Thyroid gland (tissue), 4 donors: ENCODE measurements around the gene MDFI.

Experiments used
- CTCF ChIP-seq, 6 experiments: fragments of 200-600 bp in 3 of 6; fragments of 450-650 bp in 3 of 6; sonication (generic) in 3 of 6; IDR thresholded peaks; one replicate each; pipeline ENCODE4 v1.5.1; 2016 to 2019; ENCODE audit warnings: antibody characterized with exemption in 6 of 6, mild to moderate bottlenecking in 2 of 6, inconsistent platforms in 1 of 6, moderate library complexity in 1 of 6
- POLR2A ChIP-seq, 2 donors: fragments of 450-650 bp; IDR thresholded peaks; one replicate each; pipeline ENCODE4 v1.6.1; 2017; ENCODE audit warnings: antibody characterized with exemption in 2 of 2, mild to moderate bottlenecking in 2 of 2, moderate library complexity in 1 of 2

GRCh38 chr6:41692730-41693129 lies 54.5 kb downstream of the MDFI start:
- no peak for TF ChIP-seq CTCF (IDR thresholded peaks at IDR 0.05)
- TF ChIP-seq POLR2A (IDR thresholded peaks at IDR 0.05) = no peak
